GM19372 (cell line): ENCODE measurements around the gene EFHB.
"Not testable (repeated sequence)": the region's sequence is repeated elsewhere in the genome, so short reads cannot be mapped to it uniquely, and the experiment has no call there.

Source experiments
- ATAC-seq: cut with Tn5 transposase; IDR thresholded peaks from one replicate; pipeline ENCODE4 v1.9.1; 2021; ENCODE audit warnings: mild to moderate bottlenecking, low read depth, moderate library complexity; ENCODE audit not compliant: unreplicated experiment

Gene EFHB

DNA sequence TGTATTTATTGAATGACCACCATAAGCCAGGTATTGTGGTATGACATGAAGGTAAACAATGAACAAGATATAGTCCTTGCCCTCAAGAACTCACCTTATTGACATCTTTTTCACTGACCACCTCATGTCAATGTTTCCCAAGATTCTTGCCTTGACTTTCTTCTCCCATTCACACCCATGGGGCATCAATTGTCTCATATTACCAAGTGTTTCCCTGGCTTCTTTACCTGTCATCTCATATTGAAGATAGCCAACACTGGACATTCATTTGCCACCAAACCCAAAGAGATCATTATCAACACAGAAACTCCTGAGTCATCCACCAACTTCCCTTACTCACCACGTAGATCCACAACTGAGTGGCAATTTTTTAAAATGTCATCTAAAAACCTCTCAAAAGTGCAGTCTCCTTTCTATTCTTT is 2.2 kb downstream of the EFHB start:
- no peak for ATAC-seq

DNA sequence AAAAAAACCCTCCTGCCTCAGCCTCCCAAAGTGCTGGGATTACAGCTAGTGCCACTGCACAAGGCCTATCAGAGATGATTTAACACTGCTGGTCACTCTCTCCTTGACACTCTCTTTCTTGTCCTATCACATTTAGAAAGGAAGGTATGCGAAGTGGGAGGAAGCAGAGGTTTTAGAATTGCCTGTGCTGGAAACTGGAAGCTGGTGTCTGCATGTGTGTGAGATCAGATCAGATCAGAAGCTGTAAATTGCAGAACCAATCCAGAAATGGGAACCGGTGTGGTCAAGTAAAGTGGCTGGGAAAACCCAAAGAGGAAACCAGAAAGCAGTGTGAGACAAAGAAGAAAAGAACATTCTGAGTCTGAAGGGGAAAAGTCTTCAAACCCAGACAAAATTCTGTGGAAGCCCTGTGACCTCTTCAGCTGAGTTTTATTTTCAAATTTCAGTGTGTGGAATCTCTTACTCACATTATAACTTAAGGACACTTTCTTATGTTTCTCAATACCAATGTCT is 2.8 kb downstream of the EFHB start:
- peak; percentile 66 for ATAC-seq

DNA sequence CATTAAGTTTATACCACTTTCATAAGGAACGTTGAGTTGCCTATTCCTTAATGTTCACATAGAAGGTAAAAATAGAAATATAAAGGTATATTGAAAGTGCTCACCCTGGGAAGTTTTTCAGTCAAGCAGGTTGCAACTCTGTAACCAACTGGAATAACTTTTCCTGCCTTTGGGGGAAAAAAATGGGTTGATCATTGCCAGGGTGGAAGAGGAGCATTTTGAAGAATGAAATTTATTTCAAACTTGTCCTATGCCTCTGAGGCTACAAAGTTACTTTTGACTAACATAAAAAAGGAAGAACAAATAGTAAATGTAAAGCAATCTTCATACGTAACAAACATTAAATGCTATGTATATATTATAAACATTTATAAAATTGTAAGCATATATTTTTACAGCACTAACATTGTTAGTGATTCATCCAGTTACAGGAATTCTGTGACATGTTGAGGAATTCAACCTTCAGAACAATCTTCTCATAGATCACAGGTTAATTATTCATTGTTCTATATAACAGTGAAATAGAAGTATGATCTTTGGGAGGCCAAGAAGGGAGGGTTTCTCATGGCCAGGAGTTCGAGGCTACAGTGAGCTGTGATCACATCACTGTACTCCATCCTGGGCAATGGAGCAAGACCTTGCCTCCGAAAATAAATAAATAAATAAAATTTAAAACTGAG is 13.5 kb downstream of the EFHB start:
- ATAC-seq, result no peak

DNA sequence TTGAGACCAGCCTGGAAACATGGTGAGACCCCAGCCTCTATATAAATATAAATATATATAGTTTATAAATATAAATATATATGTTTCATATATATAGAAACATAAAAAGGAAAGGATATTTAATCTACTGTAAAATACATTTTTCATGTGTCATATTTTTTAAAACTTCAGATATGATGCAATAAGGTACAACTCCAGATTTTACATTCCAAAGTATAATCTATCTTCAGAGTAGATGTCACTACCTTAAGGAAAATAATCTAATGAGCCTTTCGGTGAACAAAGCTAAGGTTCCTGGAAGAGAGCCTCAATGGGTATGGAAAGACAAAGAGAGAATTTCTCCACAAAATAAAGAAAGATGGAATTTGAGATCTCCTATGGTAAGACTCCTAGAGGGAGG is 16.9 kb downstream of the EFHB start:
- no peak for ATAC-seq

DNA sequence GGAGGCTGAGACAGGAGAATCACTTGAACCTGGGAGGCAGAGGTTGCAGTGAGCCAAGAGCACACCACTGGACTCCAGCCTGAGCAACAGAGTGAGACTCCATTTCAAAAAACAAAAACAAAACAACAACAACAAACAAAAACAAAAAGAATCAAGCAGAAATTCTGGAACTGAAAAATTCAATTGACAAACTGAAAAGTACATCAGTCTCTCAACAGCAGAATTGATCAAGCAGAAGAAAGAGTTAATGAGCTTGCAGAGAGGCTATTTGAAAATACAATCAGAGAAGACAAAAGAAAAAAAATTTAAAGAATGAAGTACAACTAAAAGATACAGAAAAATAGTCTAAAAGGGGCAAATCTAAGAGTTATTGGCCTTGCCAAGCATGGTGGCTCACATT is 22.6 kb downstream of the EFHB start:
- no peak for ATAC-seq

DNA sequence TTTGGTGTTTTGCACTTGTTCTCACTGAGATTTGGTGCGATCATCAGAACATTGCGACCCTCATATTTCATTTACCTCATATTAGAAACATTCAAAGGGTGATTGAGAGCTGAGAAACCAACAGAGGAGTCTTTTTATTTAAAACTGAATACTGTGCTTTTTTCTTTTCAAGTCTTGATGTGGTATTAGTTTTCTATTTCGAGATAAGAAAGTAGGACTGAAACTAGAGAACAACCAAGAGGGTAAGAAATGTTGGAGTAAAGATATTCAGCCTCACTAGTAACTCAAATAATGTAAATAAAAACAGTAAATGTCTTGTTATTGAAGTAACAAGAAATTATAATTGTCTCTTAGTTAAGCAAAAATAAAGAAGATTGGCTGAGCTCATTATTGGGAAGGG is 26.5 kb downstream of the EFHB start:
- ATAC-seq, result no peak

DNA sequence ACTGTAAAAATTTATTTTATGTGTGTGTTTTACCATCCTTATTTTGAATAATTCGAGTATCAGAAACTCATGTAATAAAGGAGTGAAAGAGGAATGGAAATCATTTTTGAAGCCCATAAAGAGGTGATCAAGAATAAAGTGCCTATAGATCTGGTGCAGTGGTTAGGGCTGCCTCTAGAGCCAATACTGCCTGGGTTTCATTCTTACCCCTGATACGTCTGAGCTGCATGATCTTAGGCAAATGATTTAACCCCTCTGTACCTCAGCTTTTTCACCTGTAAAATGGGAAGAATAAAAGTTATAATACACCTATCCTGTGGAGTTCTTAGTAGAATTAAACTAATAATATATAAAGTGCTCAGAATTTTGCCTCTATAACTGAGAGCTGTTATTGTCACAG is 30.4 kb downstream of the EFHB start:
- no peak for ATAC-seq

DNA sequence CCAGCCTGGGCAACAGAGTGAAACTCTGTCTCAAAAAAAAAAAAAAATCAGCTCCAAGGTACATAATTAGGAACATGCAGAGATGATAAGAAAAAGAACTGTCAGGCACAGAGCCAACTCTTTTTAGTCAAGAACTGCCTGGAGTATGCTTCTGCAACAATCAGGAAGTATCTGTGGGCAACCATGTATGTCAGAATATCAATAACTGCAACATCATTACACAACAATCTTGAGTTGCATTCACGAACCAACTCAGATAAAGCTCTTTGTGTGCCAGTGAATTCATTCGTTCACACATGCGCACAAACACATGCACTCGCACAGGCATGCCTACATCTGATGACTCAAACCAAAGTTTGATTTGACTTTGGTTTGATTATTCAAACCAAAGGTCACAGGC is 32.1 kb downstream of the EFHB start:
- ATAC-seq, result no peak

DNA sequence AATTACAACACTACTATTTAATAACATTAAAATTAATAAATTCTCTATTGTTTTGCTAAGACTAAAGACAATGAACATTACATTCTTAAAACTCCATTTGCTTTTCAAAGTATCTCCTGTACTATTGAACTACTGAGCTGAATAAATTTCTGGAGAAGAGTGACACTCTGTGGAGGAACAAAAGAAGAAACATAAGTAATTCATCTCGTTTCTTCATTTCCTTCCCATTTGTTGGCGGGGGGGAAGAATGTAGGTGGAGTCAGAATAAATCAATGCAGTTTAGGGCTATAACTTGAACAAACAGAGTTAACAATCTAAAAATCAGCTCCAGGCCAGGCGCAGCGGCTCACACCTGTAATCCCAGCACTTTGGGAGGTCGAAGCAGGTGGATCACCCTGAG is 32.7 kb downstream of the EFHB start:
- no peak for ATAC-seq

DNA sequence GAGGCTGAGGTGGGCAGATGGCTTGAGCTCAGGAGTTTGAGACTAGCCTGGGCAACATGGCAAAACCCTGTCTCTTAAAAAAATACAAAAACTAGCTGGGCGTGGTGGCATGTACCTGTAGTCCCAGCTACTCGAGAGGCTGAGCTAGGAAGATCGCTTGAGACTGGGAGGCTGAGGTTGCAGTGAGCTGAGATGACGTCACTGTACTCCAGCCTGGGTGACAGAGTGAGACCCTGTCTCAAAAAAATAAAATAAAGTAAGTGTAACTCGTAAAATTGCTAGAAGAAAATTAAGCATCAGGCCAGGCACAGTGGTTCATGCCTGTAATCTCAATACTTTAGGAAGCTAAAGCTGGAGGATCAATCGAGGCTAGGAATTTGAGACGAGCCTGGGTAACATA is 34.2 kb downstream of the EFHB start:
- not testable (repeated sequence) for ATAC-seq

DNA sequence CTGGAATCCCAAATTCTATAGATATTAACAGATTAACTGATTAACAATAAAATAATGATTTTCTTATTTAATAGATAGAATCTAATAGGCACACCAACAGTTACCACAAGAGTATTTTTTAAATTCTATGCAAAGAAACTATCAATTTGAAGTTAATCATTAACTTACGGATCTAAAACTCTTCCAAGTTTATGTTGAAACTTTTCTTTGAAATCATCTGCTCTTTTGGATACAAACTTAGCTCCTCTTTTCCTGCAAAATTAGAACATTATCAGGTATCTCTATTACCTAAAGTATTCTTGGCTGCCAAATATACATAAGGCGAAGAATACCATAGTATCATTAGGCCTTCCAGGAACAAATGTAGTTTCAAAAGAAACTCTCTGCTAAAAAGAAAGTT is 34.8 kb downstream of the EFHB start:
- ATAC-seq, result no peak

DNA sequence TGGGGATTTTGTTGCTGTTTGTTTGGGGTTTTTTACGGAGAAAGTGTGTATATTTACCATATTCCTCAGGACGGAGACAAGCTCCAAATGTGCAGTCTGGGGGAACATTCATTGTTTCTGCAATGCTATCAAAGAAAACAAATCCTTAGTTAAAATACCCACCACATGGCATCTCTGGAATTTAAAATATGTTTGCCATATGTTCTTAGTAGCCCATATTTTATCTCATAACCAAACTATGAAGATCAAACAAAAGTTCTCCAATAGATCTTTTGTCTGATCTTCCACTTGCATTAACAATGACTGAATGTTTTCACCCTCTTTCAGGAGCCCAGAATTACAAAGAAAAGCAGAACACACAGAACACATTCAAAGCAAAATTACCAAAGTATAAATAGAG is 35.3 kb downstream of the EFHB start:
- no peak for ATAC-seq

DNA sequence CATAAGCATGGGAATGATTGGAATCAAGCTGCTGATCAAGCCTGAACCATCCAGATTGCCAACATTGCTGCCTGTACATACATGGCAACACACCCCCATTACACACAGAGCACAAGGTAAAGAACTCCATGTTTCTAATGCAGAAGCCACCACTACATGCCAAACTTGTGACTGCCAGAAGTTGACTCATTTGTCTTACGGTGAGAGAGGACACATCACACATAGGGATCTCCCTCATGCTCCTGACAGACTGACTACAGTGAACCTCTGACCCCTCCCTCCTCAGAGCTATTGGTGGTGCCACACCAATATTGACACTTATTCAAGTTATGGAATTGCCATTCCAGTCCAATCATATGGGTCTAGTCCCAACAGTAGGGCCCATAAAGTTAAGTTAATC is 42.3 kb downstream of the EFHB start:
- ATAC-seq, result no peak

DNA sequence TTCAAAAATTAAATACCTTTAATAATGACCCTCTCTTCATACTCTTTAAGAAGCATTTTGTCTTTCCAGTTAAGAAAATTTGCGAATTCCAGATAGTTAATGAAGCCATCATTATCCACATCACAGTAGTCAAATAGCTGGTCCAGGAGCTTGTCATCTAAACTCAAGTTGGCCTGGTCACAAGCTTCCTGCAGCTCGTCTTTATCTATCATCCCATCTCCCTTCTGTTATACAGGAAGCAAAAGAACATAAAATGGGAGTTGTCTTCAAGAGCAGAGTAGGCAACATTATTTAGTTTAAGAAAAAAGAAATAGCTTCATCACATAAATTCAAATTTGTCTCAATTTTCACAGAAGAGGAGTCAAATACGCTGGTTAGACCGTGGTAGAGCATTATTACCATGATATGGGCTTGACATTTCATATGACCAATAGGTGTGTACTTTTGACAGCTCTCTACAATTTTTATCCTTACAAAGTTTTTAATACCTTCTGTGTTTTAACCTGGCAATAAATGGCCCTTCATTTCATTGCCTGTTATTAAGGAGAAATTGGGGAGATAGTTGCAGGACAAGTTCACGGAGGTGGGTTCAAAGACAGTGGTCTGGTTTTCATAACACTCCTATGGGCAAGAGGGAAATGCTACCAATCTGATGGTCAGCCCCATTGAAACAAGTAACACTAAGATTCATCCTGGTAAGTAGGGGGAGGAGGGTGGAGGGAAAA is 45.4 kb downstream of the EFHB start:
- no peak for ATAC-seq

DNA sequence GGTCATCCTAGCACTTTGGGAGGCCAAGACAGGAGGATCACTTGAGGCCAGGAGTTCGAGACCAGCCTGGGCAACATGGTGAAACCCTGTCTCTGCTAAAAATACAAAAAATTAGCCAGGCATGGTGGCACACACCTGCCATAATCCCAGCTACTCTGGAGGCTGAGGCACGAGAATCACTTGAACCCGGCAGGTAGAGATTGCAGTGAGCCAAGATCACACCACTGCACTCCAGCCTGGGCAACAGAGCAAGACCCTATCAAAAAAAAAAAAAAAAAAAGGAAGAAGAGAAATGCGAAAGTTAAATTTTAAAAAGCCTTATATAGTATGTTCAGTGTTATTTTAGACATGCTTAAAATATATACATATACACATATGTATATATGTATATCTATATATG is 46.9 kb downstream of the EFHB start:
- not testable (repeated sequence) for ATAC-seq

DNA sequence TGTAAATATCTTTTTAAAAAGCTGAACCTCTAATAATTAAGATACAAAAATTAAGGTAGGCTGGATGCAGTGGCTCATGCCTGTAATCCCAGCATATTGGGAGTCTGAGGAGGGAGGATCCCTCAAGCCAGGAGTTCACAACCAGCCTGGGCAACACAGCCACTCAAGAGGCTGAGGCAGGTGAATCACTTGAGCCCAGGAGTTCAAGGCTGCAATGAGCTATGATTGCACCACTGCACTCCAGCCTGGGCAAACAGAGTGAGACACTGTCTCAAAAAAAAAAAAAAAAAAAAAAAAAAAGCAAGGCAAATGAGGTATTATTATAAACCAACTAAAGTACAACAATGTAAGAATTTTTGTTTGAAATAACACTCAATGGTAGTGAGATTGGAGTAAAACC is 47.6 kb downstream of the EFHB start:
- ATAC-seq, result no peak

DNA sequence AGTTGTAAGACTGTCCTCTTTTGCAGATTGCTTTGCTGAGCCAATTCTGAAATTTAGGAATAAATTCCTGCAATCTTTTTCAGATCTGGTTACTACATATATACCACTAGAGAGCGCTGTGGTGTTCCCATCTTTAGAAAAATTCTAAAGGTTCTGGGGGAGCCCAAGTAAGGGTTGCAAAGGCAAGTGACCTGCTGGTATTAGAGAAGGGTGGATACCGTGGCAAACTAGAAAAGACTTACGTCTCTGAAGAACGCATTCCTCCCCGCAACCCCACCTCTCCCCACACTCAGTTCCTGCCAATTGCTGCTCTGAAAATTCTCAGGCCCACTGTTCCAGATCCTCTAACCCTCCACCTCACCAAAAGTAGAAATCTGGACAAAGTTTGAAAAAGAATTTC is 48.5 kb downstream of the EFHB start:
- ATAC-seq, result no peak

DNA sequence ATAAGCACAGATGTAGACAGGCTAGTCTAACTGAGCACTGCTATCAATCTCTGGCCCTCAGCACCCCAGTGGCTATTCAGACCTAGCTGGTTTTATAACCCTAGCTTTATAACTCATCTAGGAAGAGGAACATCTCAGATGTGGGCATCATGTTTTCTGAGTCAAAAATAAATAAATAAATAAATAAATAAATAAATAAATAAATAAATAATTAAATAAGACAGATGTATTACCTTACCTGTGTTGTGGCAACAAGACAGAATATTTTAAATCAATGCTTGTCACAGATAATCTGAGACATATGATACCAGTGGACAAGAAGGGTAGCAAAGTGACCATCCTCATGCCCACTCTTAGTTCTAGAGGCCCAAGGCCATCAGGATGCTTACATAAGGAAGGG is 52.2 kb downstream of the EFHB start:
- ATAC-seq, result no peak

DNA sequence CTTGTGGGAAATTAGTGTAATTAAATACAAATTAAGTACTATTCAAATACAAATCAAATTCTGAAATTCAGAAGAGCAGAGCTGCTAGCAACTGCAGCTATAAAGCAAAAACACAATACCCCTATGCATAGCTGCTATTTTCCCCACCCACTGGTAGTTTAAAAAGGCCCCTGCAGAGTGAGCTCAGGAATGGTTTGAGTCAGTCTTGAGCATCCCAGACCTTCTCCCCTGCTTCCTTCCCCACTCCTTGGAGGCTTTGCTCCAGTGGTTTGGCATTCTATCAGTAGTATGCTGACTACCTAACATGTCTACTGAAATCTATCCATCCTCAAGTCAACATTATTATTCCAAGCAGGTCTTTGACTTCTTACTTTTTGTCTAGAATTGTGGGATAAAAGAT is 53.0 kb downstream of the EFHB start:
- no peak for ATAC-seq

DNA sequence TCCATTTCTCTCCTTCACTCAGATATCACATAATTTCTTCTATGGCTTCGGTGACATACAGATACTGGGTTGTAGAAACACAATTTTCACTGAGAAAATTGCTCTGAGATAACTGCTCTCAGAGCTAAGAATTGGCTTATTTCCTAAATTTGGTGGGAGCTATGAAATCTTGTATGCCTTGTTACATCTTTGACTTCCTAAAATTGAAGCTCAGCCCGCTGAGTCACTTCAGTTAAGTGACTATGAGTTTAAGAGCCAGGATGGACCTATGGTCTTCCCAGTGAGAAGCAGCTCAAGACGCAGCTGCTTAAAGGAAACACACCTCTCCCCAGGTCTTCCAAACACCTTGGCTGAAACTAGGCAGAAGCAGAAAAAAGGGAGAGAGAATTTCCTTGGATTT is 56.4 kb downstream of the EFHB start:
- ATAC-seq, result no peak

DNA sequence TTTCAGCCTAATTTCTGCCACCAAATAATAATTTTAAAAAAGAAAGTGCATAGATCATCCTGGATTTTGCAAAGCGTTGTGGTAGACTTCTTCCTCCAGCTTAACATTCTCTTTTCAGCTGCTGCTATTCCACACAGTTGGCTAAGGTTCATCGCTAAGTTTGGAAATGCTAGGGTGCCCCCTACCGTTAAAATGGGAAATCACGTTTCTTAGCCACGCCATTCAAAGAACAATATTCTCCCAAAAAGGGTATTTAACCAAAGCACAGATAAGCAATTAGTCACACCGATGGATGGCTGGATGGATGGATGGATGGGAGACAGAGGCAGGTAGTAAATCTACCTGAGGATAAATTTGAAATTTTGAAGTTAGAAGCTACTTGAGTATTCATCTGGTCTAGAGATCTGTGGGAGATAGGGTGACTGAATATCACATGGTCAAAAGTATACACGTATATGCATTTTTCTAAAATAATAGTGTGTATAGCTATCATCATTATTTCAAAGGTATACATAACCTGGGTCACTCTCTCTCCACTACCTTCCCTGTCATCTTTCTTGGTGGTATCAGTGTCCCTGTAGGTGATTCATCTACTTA is 67.2 kb downstream of the EFHB start:
- peak; percentile 80 for ATAC-seq

DNA sequence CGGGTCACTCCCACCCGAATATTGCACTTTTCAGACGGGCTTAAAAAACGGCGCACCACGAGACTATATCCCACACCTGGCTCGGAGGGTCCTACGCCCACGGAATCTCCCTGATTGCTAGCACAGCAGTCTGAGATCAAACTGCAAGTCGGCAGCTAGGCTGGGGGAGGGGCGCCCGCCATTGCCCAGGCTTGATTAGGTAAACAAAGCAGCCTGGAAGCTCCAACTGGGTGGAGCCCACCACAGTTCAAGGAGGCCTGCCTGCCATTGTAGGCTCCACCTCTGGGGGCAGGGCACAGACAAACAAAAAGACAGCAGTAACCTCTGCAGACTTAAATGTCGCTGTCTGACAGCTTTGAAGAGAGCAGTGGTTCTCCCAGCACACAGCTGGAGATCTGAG is 78.7 kb downstream of the EFHB start:
- not testable (repeated sequence) for ATAC-seq
